ENCODE measurements around the gene ENG. TPM values are rescaled to one million over a fixed set of nuclear protein-coding genes. Genes with fewer than 3 reads are reported as not detected.

ENG gene
- total and polyA plus RNA-seq, 2 experiments from 2014 or later = 1.4 to 2.6 TPM

DNA sequence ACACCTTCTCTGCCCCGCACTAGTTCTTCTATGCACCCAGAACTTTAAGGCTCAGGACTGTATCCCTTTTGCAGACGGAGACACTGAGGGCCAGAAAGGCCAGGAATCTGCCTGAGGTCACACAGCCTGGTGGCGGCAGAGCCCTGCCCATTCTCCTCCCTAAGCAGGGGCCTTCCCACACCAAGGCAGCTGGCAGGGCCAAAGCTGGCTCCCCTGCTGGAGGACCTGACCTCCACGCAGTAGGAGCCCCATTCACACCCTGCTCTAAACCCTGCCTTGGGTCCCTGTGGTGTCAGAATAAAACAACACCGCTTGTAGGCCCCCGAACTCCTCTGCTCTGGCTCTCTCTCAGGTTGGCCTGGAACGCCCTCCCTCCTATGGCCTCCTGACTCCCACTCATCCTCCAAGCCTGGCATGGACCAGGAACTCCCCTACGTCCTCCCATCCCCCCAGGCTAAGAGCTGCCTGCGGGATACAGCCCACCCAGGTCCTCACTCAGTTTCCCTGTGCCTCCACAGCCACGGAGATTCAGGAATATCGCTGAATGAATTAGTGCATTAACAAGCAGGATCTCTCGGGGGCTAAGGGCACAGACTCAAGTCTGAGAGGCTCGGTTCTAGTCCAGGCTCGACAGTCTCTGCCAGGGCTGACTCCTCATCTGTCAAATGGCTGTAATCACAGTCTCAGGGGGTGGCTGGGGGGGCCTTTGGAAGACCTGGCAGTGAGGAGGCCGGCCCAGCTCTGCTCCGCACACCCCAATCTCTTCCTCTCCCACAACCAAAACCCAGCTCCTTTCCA, 42.1 kb upstream of the ENG start (continued):
- TF ChIP-seq, protein P1, sequence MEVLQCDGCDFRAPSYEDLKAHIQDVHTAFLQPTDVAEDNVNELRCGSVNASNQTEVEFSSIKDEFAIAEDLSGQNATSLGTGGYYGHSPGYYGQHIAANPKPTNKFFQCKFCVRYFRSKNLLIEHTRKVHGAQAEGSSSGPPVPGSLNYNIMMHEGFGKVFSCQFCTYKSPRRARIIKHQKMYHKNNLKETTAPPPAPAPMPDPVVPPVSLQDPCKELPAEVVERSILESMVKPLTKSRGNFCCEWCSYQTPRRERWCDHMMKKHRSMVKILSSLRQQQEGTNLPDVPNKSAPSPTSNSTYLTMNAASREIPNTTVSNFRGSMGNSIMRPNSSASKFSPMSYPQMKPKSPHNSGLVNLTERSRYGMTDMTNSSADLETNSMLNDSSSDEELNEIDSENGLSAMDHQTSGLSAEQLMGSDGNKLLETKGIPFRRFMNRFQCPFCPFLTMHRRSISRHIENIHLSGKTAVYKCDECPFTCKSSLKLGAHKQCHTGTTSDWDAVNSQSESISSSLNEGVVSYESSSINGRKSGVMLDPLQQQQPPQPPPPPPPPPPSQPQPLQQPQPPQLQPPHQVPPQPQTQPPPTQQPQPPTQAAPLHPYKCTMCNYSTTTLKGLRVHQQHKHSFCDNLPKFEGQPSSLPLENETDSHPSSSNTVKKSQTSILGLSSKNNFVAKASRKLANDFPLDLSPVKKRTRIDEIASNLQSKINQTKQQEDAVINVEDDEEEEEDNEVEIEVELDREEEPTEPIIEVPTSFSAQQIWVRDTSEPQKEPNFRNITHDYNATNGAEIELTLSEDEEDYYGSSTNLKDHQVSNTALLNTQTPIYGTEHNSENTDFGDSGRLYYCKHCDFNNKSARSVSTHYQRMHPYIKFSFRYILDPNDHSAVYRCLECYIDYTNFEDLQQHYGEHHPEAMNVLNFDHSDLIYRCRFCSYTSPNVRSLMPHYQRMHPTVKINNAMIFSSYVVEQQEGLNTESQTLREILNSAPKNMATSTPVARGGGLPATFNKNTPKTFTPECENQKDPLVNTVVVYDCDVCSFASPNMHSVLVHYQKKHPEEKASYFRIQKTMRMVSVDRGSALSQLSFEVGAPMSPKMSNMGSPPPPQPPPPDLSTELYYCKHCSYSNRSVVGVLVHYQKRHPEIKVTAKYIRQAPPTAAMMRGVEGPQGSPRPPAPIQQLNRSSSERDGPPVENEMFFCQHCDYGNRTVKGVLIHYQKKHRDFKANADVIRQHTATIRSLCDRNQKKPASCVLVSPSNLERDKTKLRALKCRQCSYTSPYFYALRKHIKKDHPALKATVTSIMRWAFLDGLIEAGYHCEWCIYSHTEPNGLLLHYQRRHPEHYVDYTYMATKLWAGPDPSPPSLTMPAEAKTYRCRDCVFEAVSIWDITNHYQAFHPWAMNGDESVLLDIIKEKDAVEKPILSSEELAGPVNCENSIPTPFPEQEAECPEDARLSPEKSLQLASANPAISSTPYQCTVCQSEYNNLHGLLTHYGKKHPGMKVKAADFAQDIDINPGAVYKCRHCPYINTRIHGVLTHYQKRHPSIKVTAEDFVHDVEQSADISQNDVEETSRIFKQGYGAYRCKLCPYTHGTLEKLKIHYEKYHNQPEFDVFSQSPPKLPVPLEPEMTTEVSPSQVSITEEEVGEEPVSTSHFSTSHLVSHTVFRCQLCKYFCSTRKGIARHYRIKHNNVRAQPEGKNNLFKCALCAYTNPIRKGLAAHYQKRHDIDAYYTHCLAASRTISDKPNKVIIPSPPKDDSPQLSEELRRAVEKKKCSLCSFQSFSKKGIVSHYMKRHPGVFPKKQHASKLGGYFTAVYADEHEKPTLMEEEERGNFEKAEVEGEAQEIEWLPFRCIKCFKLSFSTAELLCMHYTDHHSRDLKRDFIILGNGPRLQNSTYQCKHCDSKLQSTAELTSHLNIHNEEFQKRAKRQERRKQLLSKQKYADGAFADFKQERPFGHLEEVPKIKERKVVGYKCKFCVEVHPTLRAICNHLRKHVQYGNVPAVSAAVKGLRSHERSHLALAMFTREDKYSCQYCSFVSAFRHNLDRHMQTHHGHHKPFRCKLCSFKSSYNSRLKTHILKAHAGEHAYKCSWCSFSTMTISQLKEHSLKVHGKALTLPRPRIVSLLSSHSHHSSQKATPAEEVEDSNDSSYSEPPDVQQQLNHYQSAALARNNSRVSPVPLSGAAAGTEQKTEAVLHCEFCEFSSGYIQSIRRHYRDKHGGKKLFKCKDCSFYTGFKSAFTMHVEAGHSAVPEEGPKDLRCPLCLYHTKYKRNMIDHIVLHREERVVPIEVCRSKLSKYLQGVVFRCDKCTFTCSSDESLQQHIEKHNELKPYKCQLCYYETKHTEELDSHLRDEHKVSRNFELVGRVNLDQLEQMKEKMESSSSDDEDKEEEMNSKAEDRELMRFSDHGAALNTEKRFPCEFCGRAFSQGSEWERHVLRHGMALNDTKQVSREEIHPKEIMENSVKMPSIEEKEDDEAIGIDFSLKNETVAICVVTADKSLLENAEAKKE (CRISPR knock-in tag; IDR thresholded peaks at IDR 0.05) = no peak
- no peak for TF ChIP-seq EZH2phosphoT487 (IDR thresholded peaks at IDR 0.05; ENCODE audit: unreplicated experiment)

DNA sequence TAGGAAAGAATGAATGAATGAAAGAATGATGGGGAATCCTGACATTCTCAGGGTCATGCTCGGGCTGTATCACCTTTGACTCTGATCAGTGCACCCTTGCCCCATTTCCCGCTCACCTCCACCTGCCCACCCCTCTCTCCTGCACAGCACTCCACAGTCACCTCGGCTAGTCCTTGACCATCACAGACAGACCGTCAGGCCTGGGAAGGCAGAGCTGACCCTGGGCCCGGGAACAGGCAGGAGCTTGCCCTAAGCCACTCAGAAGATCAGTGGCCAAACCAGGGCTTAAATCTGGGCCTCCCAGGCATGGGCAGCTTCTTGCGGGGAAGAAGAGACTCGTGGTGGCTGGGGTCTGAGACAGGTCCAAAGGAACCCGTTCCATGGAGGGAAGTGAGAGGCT, 41.4 kb upstream of the ENG start:
- H3K4me2 ChIP-seq = no peak overlapping the region
- DNase-seq (ENCODE audit: low spot score) = no peak
- peaks cover 19% of the 10 kb centered on the region for H3F3A ChIP-seq (replicated peaks; ENCODE audit: low read depth)
- peaks cover 16% of the 10 kb centered on the region for H4K20me1 ChIP-seq (replicated peaks; ENCODE audit: insufficient read depth)
- no peak overlapping the region for H2AFZ ChIP-seq
- H3K4me3 Mint-ChIP-seq = no peak overlapping the region
- H3K27me3 ChIP-seq (ENCODE audit: insufficient read depth) = peaks cover 5% of the 10 kb centered on the region; the same call in 1 of the 2 replicates
- peaks cover 48% of the 10 kb centered on the region for H3K36me3 Mint-ChIP-seq (ENCODE audit: low read depth)
- no peak overlapping the region for H3K27ac ChIP-seq (ENCODE audit: low read depth)
- peaks cover 6% of the 10 kb centered on the region for H3K79me2 ChIP-seq (replicated peaks; ENCODE audit: insufficient read depth)
- no peaks in the 10 kb centered on the region for H3K9me2 ChIP-seq (ENCODE audit: insufficient read depth)
- no peak overlapping the region for H3K27ac Mint-ChIP-seq
- TF ChIP-seq NANOG (IDR thresholded peaks at IDR 0.05; ENCODE audit: borderline replicate concordance) = no peak
- H3K4me3 ChIP-seq = no peak overlapping the region
- no peaks in the 10 kb centered on the region for H3K9me3 Mint-ChIP-seq
- H3K36me3 ChIP-seq (ENCODE audit: insufficient read depth) = peaks cover 29% of the 10 kb centered on the region
- peaks cover 16% of the 10 kb centered on the region for H3K4me1 Mint-ChIP-seq
- peaks cover 24% of the 10 kb centered on the region for H3K4me1 ChIP-seq (ENCODE audit: insufficient read depth)
- peaks cover 5% of the 10 kb centered on the region for H3K27me3 Mint-ChIP-seq (ENCODE audit: insufficient read depth, low read depth, poor library complexity)
- no peak for ATAC-seq

Data from GM23338 (cell line).